Suppressor macrophage treated with lipopolysaccharide for 4 hours (primary cell): Measurements from ENCODE around the gene SPDYE16.
"Not testable (repeated sequence)": the region's sequence is repeated elsewhere in the genome, so short reads cannot be mapped to it uniquely, and the experiment has no call there.

ENCODE experiments used
- DNase-seq: peaks from one replicate; pipeline ENCODE4 v3.0.0-alpha.2; 2020

Gene SPDYE16

GRCh38 chr7:76503244-76503643 lies 39.9 kb downstream of the SPDYE16 start:
- not testable (repeated sequence) for DNase-seq

- not testable (repeated sequence) for DNase-seq
Measured at GRCh38 chr7:76502836-76503235, 40.3 kb downstream of the SPDYE16 start.

GRCh38 chr7:76502224-76502623 lies 40.9 kb downstream of the SPDYE16 start:
- not testable (repeated sequence) for DNase-seq

- not testable (repeated sequence) for DNase-seq
Measured at GRCh38 chr7:76499924-76500241, 43.2 kb downstream of the SPDYE16 start.

- DNase-seq = not testable (repeated sequence)
Measured at GRCh38 chr7:76499201-76499923, 43.7 kb downstream of the SPDYE16 start.

- not testable (repeated sequence) for DNase-seq
Measured at GRCh38 chr7:76498583-76499200, 44.4 kb downstream of the SPDYE16 start.

GRCh38 chr7:76497918-76498582 lies 45.0 kb downstream of the SPDYE16 start:
- not testable (repeated sequence) for DNase-seq

GRCh38 chr7:76495717-76496116 lies 47.4 kb downstream of the SPDYE16 start:
- DNase-seq = not testable (repeated sequence)

GRCh38 chr7:76492139-76492538 lies 51.0 kb downstream of the SPDYE16 start:
- DNase-seq = not testable (repeated sequence)

- DNase-seq = not testable (repeated sequence)
Measured at GRCh38 chr7:76487969-76488368, 55.1 kb downstream of the SPDYE16 start.

- DNase-seq = not testable (repeated sequence)
Measured at GRCh38 chr7:76486618-76487017, 56.5 kb downstream of the SPDYE16 start.

- not testable (repeated sequence) for DNase-seq
Measured at GRCh38 chr7:76485822-76486610, 57.1 kb downstream of the SPDYE16 start.

GRCh38 chr7:76484456-76484855 lies 58.6 kb downstream of the SPDYE16 start:
- not testable (repeated sequence) for DNase-seq

GRCh38 chr7:76483081-76483480 lies 60.0 kb downstream of the SPDYE16 start:
- DNase-seq = not testable (repeated sequence)

- DNase-seq = not testable (repeated sequence)
Measured at GRCh38 chr7:76482660-76483059, 60.4 kb downstream of the SPDYE16 start.
